HCT116 (cell line): ENCODE data around the gene PHF5A. TPM values are rescaled to one million over a fixed set of nuclear protein-coding genes. Genes with fewer than 3 reads are reported as not detected.

ENCODE experiments used
- ATAC-seq: fragments of 200-7000 bp; cut with Tn5 transposase; 2 replicates; pipeline ENCODE4 v1.9.1; 2020; ENCODE audit warnings: mild to moderate bottlenecking, moderate library complexity
- BruUV-seq: library from RNA; stranded (reverse); fragments of 400-500 nt; replicated peaks from 2 replicates; lab custom pipeline; 2021; lab: Mats Ljungman, UMichigan
- CTCF ChIA-PET: fragments of 300-600 bp; sonication (Branson Sonifier 250); formaldehyde crosslinking; loops from one replicate; lab custom pipeline; 2021; ENCODE audit warnings: antibody characterized with exemption; lab: Charles Lee
- POLR2A ChIA-PET: fragments of 300-600, 350-600 bp; sonication (Branson Sonifier 250); formaldehyde crosslinking; loops from one replicate; lab custom pipeline; 2021; ENCODE audit warnings: antibody characterized with exemption; lab: Charles Lee
- RAD21 ChIA-PET, 2 experiments: fragments of 300-600 bp; sonication (Branson Sonifier 250); formaldehyde crosslinking; loops; one replicate each; lab custom pipeline; 2023; ENCODE audit warnings: low total read pairs in 2 of 2; ENCODE audit not compliant: uncharacterized antibody in 2 of 2, unreplicated experiment in 2 of 2, low non-redundant PET in 1 of 2; lab: Charles Lee
- DNase-seq: peaks from one replicate; pipeline ENCODE4 v3.0.0-alpha.2; 2010; ENCODE audit warnings: low read depth, low spot score
- H2AFZ ChIP-seq: fragments of 200-600 bp; shearing (Covaris generic), sonication (generic); 2 replicates; pipeline ENCODE4 v1.6.1; 2017; ENCODE audit warnings: low read depth, mixed run types, mixed read lengths, antibody characterized with exemption, low read length; ENCODE audit not compliant: poor library complexity, severe bottlenecking
- H3K27ac ChIP-seq: 2 replicates; pipeline ENCODE4 v1.5.1; 2012; ENCODE audit warnings: low read depth, low read length
- H3K27me3 ChIP-seq: fragments of 200-600 bp; sonication (generic); 2 replicates; pipeline ENCODE4 v1.6.1; 2016; ENCODE audit warnings: mixed run types, low read length, mixed read lengths; ENCODE audit not compliant: insufficient read depth
- H3K36me3 ChIP-seq, 2 experiments: fragments of 200-500 bp in 1 of 2; fragments of 200-600 bp in 1 of 2; sonication (Bioruptor generic) in 1 of 2; sonication (generic) in 1 of 2; 2 replicates each; pipeline versions ENCODE4 v1.5.1 to v1.6.1; 2014 to 2016; ENCODE audit warnings: low read length in 2 of 2, inconsistent platforms in 1 of 2, mixed read lengths in 1 of 2, mixed run types in 1 of 2; ENCODE audit not compliant: insufficient read depth in 2 of 2, control insufficient read depth in 1 of 2
- H3K4me1 ChIP-seq, 2 experiments: fragments of 200-600 bp in 1 of 2; sonication (generic) in 1 of 2; 2 replicates each; pipeline versions ENCODE4 v1.5.1 to v1.6.1; 2012 to 2017; ENCODE audit warnings: low read length in 2 of 2, inconsistent platforms in 1 of 2, mild to moderate bottlenecking in 1 of 2, mixed read lengths in 1 of 2, mixed run types in 1 of 2, moderate library complexity in 1 of 2; ENCODE audit not compliant: insufficient read depth in 2 of 2, control insufficient read depth in 1 of 2
- H3K4me2 ChIP-seq: fragments of 200-600 bp; sonication (generic); 2 replicates; pipeline ENCODE4 v1.6.1; 2017; ENCODE audit warnings: mixed run types, low read length, mixed read lengths
- H3K4me3 ChIP-seq, 2 experiments: fragments of 200-600 bp in 1 of 2; sonication (generic) in 1 of 2; replicated peaks in 1 of 2; 2 replicates each; pipeline ENCODE4 v1.5.1; 2011 to 2016; ENCODE audit warnings: low read length in 2 of 2, control low read depth in 1 of 2, low read depth in 1 of 2, mild to moderate bottlenecking in 1 of 2, mixed read lengths in 1 of 2, mixed run types in 1 of 2
- H3K79me2 ChIP-seq: fragments of 200-600 bp; sonication (generic); 2 replicates; pipeline ENCODE4 v1.6.1; 2017; ENCODE audit warnings: mild to moderate bottlenecking, mixed run types, low read length, moderate library complexity, mixed read lengths; ENCODE audit not compliant: insufficient read depth
- H3K9ac ChIP-seq: fragments of 200-600 bp; sonication (generic); 2 replicates; pipeline ENCODE4 v1.6.1; 2016; ENCODE audit warnings: low read length, mixed read lengths
- H3K9me2 ChIP-seq: fragments of 200-600 bp; sonication (generic), shearing (Covaris generic); 2 replicates; pipeline ENCODE4 v1.6.1; 2017; ENCODE audit warnings: mixed run types, mild to moderate bottlenecking, moderate library complexity; ENCODE audit not compliant: insufficient read depth
- H3K9me3 ChIP-seq, 2 experiments: fragments of 200-500 bp in 1 of 2; fragments of 200-600 bp in 1 of 2; sonication (Bioruptor generic) in 1 of 2; sonication (generic) in 1 of 2; 2 replicates each; pipeline ENCODE4 v1.6.1; 2014 to 2017; ENCODE audit warnings: low read length in 2 of 2, mixed read lengths in 2 of 2, inconsistent platforms in 1 of 2, low read depth in 1 of 2, mild to moderate bottlenecking in 1 of 2, mixed run types in 1 of 2, moderate library complexity in 1 of 2; ENCODE audit not compliant: control insufficient read depth in 1 of 2, insufficient read depth in 1 of 2
- H4K20me1 ChIP-seq: fragments of 200-600 bp; sonication (generic), shearing (Covaris generic); 2 replicates; pipeline ENCODE4 v1.6.1; 2017; ENCODE audit warnings: mixed run types, mild to moderate bottlenecking, moderate library complexity; ENCODE audit not compliant: insufficient read depth
- CBX3 ChIP-seq: IDR thresholded peaks from 2 replicates; pipeline ENCODE4 v1.6.1; 2012; ENCODE audit warnings: low read depth
- EGR1 ChIP-seq: IDR thresholded peaks from 2 replicates; pipeline ENCODE4 v1.6.1; 2012; ENCODE audit warnings: low read depth
- EZH2 ChIP-seq: fragments of 200-600 bp; sonication (generic); IDR thresholded peaks from 2 replicates; pipeline ENCODE4 v1.6.1; 2017; ENCODE audit warnings: antibody characterized with exemption, mixed run types
- EZH2phosphoT487 ChIP-seq: fragments of 200-600 bp; IDR thresholded peaks from 2 replicates; pipeline ENCODE4 v1.6.1; 2018; ENCODE audit warnings: antibody characterized with exemption, borderline replicate concordance
- FOSL1 ChIP-seq: IDR thresholded peaks from 2 replicates; pipeline ENCODE4 v1.6.1; 2012; ENCODE audit warnings: low read depth
- JUND ChIP-seq: IDR thresholded peaks from 2 replicates; pipeline ENCODE4 v1.6.1; 2012
- POLR2A ChIP-seq: IDR thresholded peaks from 2 replicates; pipeline ENCODE4 v1.7.0; 2011; ENCODE audit warnings: borderline replicate concordance; ENCODE audit not compliant: insufficient read depth, insufficient read length; ENCODE audit errors: extremely low read depth
- POLR2AphosphoS5 ChIP-seq: IDR thresholded peaks from 2 replicates; pipeline ENCODE4 v1.6.1; 2011; ENCODE audit warnings: mild to moderate bottlenecking, low read depth, low read length, moderate library complexity
- SP1 ChIP-seq: IDR thresholded peaks from 2 replicates; pipeline ENCODE4 v1.6.1; 2012; ENCODE audit warnings: low read depth
- TCF7L2 ChIP-seq: IDR thresholded peaks from 2 replicates; pipeline ENCODE4 v1.7.0; 2011; ENCODE audit warnings: borderline replicate concordance, inconsistent platforms; ENCODE audit not compliant: insufficient read depth, insufficient read length; ENCODE audit errors: extremely low read depth
- ZNF274 ChIP-seq: fragments of 200-500 bp; sonication (Bioruptor generic); IDR thresholded peaks from 2 replicates; pipeline ENCODE4 v1.6.1; 2014; ENCODE audit warnings: mild to moderate bottlenecking, low read depth, low read length, inconsistent platforms
- intact Hi-C: fragments of 100-400 bp; cut with micrococcal nuclease; formaldehyde crosslinking; loops from 2 replicates; pipeline ENCODE4 v1.10.0; 2022
- total RNA-seq: library from RNA; stranded (reverse); gene quantifications from one replicate; pipeline ENCODE4 v1.2.1, GENCODE V29; 2021; ENCODE audit not compliant: unreplicated experiment
- TF ChIP-seq, protein P1 (sequence below): IDR thresholded peaks from 2 replicates; pipeline ENCODE4 v1.6.1; 2012
- TF ChIP-seq, protein P2 (sequence below): IDR thresholded peaks from 2 replicates; pipeline ENCODE4 v1.6.1; 2012
- TF ChIP-seq, protein P3 (sequence below): IDR thresholded peaks from 2 replicates; pipeline ENCODE4 v1.6.1; 2011; ENCODE audit warnings: mild to moderate bottlenecking, low read length, moderate library complexity; ENCODE audit not compliant: insufficient replicate concordance; ENCODE audit errors: extremely low read depth
- TF ChIP-seq, protein P4 (sequence below): IDR thresholded peaks from 2 replicates; pipeline ENCODE4 v1.6.1; 2012; ENCODE audit warnings: low read depth

Gene PHF5A
- total RNA-seq, 1 experiment from 2014 or later = 86.0 TPM

DNA sequence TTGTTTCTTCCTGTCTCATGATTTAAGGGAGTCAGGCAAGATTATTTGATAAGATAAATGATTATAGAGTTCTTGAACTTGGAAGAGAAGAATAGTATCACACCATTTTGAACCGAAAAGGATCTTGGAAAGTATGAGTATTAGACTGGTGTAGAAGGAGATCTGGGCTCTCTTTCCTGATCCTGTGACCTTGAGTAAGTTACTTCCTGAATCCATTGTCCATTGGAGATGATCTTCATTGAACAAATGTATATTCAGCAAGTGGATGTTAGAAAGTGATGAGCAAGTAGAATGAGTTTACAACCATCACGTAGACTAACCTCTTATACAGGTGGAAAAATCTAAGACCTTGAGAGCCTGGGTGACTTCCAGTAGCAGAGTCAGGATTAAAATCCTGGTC lies 2.4 kb upstream of the PHF5A start:
- RAD21 ChIA-PET = no interaction called here
- H3K79me2 ChIP-seq = peaks cover 91% of the 10 kb centered on the region
- DNase-seq (no peak), ATAC-seq (no peak)
- CTCF ChIA-PET = no interaction called here
- H3K27ac ChIP-seq = no peak overlapping the region
- TF ChIP-seq SP1 (no peak), JUND (no peak), TCF7L2 (no peak), ZNF274 (no peak), POLR2AphosphoS5 (no peak), FOSL1 (no peak), EGR1 (no peak), POLR2A (no peak), CBX3 (no peak), EZH2phosphoT487 (no peak), EZH2 (no peak)
- TF ChIP-seq, protein P1, sequence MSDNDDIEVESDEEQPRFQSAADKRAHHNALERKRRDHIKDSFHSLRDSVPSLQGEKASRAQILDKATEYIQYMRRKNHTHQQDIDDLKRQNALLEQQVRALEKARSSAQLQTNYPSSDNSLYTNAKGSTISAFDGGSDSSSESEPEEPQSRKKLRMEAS = no peak
- TF ChIP-seq, protein P2, sequence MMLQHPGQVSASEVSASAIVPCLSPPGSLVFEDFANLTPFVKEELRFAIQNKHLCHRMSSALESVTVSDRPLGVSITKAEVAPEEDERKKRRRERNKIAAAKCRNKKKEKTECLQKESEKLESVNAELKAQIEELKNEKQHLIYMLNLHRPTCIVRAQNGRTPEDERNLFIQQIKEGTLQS = no peak
- TF ChIP-seq, protein P3, sequence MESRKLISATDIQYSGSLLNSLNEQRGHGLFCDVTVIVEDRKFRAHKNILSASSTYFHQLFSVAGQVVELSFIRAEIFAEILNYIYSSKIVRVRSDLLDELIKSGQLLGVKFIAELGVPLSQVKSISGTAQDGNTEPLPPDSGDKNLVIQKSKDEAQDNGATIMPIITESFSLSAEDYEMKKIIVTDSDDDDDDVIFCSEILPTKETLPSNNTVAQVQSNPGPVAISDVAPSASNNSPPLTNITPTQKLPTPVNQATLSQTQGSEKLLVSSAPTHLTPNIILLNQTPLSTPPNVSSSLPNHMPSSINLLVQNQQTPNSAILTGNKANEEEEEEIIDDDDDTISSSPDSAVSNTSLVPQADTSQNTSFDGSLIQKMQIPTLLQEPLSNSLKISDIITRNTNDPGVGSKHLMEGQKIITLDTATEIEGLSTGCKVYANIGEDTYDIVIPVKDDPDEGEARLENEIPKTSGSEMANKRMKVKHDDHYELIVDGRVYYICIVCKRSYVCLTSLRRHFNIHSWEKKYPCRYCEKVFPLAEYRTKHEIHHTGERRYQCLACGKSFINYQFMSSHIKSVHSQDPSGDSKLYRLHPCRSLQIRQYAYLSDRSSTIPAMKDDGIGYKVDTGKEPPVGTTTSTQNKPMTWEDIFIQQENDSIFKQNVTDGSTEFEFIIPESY = no peak
- TF ChIP-seq, protein P4, sequence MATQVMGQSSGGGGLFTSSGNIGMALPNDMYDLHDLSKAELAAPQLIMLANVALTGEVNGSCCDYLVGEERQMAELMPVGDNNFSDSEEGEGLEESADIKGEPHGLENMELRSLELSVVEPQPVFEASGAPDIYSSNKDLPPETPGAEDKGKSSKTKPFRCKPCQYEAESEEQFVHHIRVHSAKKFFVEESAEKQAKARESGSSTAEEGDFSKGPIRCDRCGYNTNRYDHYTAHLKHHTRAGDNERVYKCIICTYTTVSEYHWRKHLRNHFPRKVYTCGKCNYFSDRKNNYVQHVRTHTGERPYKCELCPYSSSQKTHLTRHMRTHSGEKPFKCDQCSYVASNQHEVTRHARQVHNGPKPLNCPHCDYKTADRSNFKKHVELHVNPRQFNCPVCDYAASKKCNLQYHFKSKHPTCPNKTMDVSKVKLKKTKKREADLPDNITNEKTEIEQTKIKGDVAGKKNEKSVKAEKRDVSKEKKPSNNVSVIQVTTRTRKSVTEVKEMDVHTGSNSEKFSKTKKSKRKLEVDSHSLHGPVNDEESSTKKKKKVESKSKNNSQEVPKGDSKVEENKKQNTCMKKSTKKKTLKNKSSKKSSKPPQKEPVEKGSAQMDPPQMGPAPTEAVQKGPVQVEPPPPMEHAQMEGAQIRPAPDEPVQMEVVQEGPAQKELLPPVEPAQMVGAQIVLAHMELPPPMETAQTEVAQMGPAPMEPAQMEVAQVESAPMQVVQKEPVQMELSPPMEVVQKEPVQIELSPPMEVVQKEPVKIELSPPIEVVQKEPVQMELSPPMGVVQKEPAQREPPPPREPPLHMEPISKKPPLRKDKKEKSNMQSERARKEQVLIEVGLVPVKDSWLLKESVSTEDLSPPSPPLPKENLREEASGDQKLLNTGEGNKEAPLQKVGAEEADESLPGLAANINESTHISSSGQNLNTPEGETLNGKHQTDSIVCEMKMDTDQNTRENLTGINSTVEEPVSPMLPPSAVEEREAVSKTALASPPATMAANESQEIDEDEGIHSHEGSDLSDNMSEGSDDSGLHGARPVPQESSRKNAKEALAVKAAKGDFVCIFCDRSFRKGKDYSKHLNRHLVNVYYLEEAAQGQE = no peak
- H3K9me3 ChIP-seq = no peaks in the 10 kb centered on the region
- POLR2A ChIA-PET = no interaction called here
- no peak overlapping the region for H3K4me2 ChIP-seq
- H2AFZ ChIP-seq = no peak overlapping the region
- no peak overlapping the region for H3K4me3 ChIP-seq
- H3K4me1 ChIP-seq = peaks cover 14 to 17% of the 10 kb centered on the region in 2 experiments; a peak in 3 of 4 replicates
- peaks cover 11 to 20% of the 10 kb centered on the region in 2 experiments; a peak in 3 of 4 replicates for H3K36me3 ChIP-seq
- no peaks in the 10 kb centered on the region for H4K20me1 ChIP-seq
- H3K27me3 ChIP-seq = no peaks in the 10 kb centered on the region
- BruUV-seq = no TSS peak
- H3K9me2 ChIP-seq = no peaks in the 10 kb centered on the region
- intact Hi-C loops = no loop called here
- H3K9ac ChIP-seq = no peak overlapping the region
